Stimulated activated CD4-positive, alpha-beta T cell treated with anti-CD3 and anti-CD28 coated beads, Interleukin-1b, Interleukin-23, amount 100 ng/mL, for 48 hours (primary cell): Measurements from ENCODE around the gene NCKAP5.

Experiments used
- DNase-seq: peaks from one replicate; pipeline ENCODE4 v3.0.0-alpha.2; 2020

The NCKAP5 gene

DNA sequence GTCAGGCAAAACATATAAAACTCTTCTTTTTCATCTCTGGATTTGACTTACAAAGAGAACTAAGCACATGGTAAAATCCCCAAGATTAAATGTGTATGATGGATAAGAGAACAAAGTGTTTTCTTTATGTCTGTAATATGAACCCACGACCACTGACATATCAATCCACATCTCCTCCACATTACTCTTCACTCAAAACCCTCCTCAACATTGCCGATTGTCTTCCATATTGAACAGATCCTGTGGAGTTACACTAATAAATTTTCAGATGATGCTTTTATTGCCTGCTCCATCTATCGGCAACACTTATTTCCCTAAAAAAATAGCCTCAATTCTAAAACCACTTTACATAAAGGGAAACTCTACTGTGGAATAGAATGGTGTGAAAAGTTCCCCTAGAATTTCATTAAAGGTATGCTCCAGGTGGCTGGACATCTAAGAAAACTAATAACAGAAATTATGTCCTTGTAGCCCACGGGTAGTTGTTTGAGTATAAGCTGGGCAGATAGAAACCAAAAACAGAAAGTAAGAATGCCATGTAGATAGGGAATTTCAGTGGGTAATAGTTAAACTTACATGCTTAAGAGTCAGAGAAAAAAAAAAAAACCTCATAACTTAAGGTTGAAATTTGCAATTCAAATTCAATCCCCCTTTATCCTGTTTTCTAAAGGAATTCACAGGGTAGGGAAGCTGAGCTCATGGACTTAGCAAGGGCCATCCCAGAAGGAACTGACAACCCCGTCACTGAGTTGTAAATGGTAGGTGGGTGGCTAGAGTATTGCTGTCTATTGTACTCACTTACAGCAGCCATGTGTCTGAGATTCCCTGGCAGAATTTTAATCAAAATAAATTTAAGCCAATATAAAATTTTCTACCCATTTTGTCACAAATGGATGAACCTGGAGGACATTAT is 592.8 kb downstream of the NCKAP5 start:
- DNase-seq = no peak

GRCh38 chr2:132974467-132975095 is 593.7 kb downstream of the NCKAP5 start:
- no peak for DNase-seq

- no peak for DNase-seq
Measured at GRCh38 chr2:132971310-132972061, 596.8 kb downstream of the NCKAP5 start.

GRCh38 chr2:132969371-132969985 is 598.8 kb downstream of the NCKAP5 start:
- no peak for DNase-seq

- DNase-seq = no peak
Measured at GRCh38 chr2:132965460-132965859, 602.8 kb downstream of the NCKAP5 start.

GRCh38 chr2:132963161-132963560 is 605.1 kb downstream of the NCKAP5 start:
- no peak for DNase-seq

DNA sequence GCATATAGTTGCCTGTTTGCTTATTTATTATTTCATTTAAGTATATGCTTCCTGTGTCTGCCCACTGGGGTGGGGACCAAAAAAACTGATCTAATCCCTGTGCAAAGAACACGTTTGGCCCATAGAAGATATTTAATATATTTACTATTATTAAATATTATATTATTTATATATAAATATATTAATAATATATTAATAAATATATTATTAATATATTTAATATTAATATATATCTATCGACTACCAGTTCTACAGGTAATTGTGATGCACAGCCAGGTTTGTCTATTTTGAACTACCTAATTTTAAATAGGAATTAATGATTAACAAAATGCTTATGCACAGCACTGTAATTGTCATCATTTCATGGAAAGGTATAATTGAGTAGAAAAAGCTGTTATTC is 609.4 kb downstream of the NCKAP5 start:
- DNase-seq = no peak

DNA sequence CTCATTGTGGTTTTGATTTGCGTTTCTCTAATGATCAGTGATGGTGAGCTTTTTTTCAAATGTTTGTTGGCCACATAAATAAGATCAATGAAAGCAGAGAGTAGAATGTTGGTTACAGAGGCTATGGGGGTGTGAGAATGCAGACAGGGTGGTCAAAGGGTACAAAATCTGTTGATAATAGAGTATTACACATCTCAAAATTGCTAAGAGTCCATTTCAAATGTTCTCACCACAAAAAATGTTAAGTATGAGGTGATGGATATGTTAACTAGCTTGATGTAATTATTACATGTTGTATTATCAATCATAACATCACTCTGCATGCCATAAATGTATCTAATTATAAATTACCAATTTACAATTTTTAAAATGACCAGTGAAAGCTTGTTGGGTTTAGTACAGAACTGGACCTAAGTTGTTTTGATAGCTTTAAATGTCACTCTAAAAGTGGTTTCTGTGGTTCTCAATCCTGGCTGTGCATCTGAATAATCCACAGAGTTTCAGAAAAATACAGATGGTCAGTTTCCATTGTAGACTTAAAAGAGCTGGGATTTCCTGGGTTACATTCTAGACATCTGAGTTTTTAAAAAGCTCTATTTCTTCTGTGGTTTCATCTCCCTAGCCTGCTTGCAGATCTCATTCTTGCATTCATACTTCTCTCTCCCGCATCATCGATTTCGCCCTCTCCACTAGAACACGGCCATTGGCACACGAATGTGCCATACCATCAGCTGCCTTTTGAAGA is 612.2 kb downstream of the NCKAP5 start:
- no peak for DNase-seq

DNA sequence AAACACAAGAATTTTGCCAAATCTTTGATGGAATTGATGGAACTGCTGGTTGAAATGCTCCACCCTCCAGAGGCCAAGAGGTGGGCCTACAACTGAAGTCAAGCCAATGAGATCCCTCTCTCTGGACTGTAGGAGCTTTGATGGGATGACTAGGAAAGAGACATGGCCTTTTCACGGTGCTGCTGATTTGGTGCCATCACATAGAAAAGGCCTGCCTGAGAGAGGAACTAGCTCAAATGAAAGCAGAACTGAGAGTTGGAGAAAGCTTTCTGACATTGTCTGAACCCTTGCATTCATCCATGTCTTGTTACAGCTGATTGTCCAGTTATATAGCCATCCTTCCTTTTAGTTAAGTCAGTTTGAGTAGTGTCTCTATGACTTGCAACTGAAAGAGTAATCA is 614.5 kb downstream of the NCKAP5 start:
- DNase-seq = no peak

DNA sequence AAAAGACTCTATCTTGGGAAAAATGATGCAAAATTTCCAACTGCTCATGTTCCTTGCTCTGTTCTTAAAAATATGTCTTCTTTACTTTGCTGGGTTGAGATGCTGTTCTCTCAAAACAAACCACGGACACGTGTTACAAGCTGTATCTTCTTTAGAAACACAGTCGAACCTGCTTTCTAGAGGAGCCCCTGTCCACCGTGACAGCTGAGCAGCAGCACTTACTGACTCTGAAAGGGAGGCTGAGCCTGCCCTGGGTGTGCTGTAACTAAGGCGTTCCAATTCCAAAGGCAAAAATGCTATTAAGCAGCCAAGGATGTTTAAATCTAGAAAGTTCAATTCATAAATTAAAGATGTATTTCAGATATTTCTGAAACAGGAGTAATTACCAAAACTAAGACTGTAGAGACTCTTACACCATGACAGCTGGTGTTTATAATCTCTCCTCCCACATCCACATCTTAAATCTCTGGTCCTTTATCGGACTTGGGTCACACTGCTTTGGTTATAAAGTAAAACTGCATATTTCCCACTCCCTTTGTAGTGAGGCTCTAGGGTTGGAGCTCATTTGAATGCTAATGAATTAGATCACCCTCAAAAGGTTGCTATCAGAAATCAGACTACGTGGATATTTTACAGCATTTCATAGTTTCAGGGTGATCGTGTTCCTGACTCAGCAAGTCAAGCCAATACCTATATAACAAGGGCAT is 617.1 kb downstream of the NCKAP5 start:
- DNase-seq = no peak

- DNase-seq = no peak
Measured at GRCh38 chr2:132949108-132949507, 619.2 kb downstream of the NCKAP5 start.

DNA sequence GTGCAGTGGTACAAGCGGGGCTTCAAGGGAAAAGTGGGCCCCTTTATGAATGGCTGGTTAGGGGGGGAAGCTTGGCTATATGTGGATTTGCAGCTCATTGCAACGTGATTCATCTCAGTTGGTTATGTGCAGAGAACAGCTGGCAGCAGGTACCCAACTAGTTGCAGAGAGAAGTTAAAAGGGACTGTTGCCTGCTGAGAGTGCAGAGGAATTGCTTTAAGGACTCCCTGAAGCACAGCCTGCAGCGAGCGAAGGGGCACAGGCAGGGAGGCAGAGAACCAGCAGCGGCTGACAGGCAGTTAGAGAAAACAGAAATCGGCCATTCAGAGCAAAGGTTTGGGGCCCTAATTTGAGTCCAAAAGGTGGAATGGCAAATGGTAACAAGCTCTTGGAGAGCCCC is 620.1 kb downstream of the NCKAP5 start:
- DNase-seq = no peak

DNA sequence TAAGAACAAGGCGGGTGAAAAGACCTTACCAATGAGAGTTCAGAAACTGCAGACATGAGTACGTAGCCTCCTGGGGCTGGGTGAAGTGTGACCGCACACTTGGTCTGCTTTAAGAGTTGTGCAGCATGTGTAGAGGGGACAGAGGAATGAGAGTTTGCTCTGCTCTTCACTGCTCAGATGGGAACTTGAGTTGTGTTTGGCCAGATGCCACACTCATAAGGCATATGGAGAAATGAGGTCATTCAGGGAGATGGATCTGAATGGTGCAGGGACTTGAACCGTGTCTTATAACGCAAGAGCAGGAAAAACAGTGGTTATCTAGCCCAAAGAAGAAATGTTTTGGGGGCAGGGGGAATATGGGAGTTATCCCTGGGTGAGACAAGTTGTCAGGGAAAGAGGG is 624.4 kb downstream of the NCKAP5 start:
- no peak for DNase-seq

DNA sequence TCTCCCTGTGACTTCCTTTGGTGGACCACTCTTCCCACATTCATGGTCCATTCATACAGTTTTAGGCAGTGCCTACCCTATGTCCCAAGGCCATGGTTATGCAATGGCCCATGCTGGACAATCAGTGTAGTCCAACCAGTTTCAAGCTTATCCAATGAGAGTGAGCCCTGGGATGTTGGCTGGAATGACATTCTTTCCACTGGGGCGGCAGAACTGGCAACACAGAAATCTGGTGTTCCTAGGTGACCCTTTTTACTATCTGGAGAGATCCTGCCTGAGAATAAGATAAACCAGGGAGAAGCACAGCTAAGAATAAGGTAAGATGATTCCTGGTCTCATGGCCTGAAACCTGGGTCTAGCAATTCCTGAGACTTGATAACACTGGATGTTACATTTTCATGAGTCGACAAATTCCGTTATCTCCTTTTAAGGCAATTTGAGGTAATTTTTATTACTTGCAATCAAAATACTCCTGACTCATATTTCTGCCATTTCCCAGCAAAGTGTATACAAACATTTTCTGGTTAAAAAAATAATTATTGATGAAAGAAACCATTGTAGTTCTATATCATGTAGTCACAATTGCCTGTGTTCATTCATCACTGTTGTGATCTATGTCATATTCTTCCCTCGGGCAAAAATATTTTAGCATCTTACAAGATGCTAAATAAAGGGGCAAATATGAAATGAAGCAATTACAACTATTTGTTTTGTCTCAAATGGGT is 626.8 kb downstream of the NCKAP5 start:
- no peak for DNase-seq

- no peak for DNase-seq
Measured at GRCh38 chr2:132937629-132938028, 630.6 kb downstream of the NCKAP5 start.

GRCh38 chr2:132936791-132937190 is 631.5 kb downstream of the NCKAP5 start:
- DNase-seq = no peak

DNA sequence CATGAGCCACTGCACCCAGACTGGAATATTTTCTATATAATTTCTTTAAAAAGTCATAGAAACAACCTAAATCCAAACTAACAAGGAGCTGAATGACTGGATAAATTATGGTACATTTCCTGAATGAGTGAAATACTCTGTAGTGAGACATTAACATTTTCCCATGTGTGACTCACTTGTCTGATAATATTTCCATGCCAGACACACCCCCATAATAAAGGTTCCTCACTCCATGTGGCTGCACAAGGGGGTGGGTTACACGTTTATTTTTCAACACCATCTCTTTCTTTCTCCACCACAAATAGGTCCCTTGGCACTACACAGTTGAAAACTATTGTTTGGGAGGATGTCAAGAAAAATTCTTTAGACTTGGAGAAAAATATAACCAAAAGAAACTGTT is 632.0 kb downstream of the NCKAP5 start:
- DNase-seq = no peak

GRCh38 chr2:132929786-132930185 is 638.5 kb downstream of the NCKAP5 start:
- no peak for DNase-seq

GRCh38 chr2:132923787-132924186 is 644.5 kb downstream of the NCKAP5 start:
- DNase-seq = no peak

DNA sequence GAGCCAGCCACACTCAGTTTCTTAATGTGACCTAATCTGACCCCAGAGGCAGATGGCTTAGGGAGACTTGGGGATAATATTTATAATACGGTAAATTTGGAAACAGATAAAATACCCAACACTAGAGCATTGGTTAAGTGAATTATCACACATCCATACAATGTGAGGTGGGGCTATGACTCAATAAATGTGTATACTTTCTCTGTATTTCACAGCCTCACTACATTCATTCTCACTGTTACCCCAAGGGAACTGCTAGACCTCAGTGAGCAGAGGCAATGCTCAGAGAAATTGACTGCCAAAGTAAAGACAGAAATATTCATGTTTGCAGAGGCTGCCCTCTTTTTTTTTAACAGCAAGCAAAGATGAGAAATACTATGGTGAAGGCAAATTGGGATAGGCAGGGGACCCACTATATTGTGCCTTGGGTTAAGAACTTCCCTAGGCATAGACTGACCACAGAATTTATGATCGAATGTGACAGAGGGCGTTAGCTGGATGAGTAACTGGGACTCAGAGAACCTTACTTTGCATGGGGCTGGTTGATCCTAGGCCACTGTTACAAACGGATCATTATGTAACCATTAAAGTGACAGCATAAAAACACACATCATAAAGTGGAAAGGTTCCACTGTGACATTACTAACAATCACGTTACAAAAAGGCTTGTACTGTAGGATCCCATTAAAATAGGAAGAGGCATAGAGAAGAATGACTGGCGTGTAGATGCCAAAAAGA is 652.3 kb downstream of the NCKAP5 start:
- DNase-seq = no peak
